HG02571 (cell line): ENCODE data around the gene NUBPL.
"Not testable (repeated sequence)": the region's sequence is repeated elsewhere in the genome, so short reads cannot be mapped to it uniquely, and the experiment has no call there.

ENCODE experiments used
- ATAC-seq: cut with Tn5 transposase; IDR thresholded peaks from one replicate; pipeline ENCODE4 v1.9.1; 2021; ENCODE audit warnings: mild to moderate bottlenecking, moderate library complexity; ENCODE audit not compliant: unreplicated experiment

Gene NUBPL

DNA sequence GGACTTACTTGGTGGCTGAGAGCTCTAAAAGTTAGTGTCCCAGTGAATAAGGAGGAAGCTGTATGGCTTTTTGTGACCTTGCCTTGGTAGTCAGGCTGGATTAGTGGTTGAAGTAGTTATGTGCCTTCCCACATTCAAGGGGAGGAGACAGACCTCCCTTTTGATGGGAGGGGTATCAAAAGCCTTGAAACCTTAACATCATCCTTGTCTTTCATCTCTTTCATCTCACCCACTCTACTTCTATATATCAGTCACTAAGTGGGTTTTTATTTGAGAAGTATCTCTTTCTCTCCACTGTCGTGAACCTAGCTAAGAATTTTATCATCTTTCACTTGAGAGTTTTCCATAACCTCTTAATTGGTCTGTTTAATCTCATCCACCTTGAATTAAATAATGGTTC lies 15.7 kb downstream of the NUBPL start:
- ATAC-seq, result no peak

DNA sequence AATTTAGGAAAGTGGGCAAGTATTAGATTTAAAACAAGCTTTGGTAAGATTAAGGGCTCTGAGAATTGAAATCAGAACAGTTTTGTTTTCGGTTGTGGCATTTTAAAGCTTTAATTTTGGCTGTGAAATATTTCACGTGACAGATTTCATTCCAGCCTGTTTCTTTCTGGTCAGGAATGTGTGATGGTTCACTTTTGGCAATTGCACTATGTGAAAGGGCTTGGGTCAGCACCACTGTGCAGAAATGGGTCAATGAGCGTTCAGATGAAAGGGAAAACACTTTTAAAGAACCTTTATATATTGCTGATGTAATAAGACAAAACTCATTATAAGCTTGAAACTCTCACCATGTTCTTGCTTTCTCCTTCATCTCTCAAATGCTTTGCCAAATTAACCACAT lies 17.1 kb downstream of the NUBPL start:
- ATAC-seq, result no peak

DNA sequence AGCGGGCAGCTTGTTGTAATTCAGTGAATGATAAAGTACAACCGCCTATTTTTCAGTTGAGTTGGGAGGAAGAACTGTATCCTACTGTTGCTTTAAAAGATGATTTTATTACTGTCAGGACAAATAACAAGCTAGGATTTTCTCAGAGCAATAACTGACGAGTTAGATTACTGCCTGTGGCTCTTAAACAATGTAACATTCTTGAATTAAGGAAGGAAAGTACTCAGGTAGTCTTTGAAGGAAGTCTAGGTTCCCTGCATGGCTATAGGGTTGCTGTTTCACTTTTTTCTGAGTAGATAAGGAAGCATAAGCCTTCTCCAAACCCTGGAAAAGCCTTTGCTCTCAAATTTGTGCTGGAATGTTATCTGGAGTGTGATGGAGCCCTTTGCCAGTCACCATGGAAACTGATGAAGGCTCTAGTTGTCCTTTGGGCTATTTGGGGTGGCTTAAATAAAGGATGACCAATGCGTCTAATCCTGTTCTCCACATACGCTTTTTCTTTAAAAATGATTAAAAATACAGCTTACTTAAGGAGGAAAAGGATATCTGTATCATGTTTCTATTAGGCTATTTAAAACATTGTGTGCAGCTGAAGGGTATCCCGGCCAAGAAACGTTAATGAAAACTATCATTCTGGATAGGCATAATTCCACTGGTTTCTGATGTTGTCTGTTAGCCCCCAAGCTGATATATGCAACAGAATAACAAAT lies 17.7 kb downstream of the NUBPL start:
- ATAC-seq, result no peak

DNA sequence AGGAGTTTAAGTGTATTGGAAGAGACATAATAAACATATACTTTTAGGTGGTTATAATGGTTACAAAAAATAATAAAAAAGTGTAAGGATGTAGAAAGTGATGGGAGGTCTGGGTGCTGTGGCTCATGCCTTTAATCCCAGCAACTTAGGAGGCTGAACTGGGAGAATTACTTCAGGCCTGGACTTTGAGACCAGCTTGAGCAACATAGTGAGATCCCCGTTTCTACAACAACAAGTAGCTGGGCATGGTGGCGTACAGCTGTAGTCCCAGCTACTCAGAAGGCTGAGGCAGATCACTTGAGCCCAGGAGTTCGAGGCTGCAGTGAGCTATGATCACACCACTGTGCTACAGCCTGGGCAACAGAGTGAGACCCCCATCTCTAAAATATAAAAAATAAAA lies 19.0 kb downstream of the NUBPL start:
- ATAC-seq, result no peak

DNA sequence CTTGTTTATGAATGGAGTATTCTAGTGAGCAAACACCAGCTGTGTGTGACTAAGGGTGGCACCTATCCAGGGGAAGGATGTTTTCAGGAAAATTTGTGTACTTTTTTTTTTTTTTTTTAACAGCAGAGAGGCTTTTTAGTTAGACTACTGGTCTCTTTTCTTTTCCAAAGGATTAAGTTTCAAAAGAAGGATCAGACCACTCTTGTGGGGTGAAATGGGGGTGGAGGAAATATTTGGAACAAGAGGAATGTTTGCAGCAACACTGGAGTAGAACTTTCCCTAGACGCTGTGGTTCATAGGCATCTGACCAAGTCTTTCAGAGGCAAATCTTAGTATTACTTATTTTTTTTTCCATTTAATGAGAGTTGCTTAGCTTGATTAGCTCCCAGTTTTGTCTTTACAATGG lies 21.1 kb downstream of the NUBPL start:
- ATAC-seq, result no peak

DNA sequence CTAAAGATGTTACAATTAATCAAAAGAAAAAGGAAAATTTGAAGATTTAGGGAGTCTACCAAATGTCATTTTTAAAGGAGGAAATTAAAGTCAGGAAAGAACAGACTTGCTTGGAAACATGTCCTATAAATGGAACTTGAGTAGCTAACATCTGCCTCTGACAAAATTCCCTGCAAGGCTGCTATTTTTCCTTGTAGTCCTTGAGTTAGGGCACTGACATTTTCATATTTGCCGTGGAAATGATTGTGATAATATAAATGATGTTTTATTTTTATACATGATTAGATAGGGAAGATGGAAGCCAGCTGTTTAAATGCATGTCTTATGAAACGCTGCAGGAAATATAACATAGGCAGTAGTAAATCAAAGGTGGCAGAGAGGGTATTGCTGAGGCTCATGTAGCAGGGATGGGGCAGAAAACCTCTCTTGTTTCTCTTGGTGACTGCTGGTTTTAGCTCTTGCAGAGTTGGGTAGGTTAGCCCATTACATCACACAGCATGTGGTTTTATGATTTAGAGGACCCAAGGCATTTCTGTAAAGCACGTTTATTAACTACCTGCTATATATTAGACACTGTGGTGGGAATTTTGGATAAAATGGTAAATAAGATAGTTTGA lies 21.7 kb downstream of the NUBPL start:
- ATAC-seq, result no peak

DNA sequence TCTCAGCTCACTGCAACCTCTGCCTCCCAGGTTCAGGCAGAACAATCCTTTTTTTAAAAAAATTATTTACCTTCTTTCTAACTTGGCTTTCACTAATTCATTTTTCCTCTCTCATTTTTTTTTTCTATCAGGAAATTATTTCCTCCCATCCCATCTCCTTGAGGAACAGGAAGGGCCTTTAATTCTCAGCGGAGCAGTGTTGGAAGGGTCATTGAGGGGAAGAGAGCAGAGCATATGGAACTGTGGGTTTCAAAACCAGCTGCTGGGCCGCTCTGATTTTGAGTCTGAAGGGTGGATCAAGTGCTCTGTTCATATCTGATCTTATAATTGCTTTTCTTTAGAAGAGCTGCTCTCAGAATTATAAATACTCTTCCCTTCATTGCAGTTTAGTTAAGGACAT lies 29.0 kb downstream of the NUBPL start:
- ATAC-seq, result no peak

DNA sequence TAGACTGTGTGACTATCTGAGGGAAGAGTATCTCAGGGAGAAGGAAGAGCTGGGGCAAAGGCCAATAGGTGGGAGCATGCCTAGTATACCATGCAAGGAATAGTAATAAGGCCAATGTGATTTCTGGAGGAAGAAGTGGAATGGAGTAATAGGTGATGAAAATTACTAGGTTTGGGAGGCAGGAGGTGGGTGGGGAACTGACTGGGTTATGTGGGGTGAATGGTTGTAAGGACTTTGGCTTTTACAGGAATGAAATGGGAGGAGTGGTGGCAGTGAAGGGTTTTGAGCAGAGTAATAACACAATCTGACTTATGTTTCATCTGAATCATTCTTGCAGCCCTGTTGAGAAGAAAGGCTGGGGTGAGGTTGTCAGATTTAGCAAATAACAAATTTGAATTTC lies 30.9 kb downstream of the NUBPL start:
- ATAC-seq, result no peak

DNA sequence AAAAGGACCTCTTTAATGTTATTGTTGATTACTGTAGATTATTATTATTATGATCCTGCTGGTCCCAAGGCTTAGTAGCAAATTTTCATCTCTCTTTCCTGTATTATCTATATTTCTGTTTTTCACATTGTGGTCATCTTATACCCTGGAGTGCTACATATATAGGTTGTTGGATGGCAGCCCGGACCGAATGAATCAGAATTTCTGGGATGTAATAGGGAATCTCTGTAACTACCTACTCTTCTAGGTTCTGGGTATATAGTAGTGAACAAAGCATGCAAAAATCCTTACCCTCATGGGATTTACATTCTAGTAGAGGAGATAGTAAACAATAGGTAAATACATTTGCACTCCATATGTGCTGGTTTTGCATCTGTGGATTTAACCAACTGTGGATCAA lies 31.4 kb downstream of the NUBPL start:
- ATAC-seq, result no peak

DNA sequence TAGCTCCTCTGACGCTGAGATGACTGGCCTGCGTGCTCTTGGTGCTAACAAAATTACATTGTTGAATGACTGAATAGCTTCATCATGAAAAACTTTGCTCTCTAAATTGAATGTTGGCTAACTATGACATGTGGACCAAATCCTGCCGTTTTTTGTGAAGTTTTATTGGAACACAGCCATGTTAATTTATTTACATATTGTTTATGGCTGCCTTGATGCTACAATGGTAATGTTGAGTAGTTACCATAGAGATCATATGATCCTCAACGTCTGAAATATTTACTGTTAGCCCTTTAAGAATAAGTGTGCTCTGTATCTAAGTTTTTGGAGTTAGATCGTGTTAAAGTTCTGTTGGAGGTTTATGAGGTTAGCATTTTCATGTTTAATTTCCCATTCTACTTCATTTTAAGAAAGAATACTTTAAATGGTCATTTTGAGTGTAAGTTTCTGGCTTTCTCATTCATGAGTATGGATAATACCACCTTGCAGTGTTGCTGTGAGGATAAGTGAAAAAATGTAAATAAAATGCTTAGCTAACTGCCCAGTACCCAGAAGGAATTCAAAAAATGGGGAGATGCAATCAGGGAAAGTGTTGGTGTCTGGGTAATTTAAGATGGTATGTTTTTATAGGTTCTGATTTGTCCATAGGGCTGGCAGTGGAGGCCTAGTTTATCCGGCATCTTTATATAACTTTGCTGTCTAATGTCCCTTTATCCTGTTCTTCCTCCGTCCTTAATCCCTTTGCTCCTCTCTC lies 35.3 kb downstream of the NUBPL start:
- ATAC-seq, result no peak

DNA sequence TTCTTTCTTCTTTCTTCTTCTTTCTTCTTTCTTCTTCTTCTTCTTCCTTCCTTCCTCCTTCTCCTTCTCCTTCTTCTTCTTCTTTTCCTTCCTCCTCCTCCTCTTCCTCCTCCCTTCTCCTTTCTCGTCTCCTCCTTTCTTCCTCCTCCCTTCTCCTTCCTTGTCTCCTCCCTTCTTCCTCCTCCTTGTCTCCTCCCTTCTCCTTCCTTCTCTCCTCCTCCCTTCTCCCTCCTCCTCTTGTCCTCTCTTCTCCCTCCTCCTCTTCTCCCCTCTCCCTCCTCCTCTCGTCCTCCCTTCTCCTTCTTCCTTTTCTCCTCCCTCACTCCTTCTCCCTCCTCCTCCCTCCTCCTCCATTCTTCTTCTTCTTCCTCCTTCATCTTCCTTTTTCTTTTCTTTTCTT lies 44.5 kb downstream of the NUBPL start:
- no peak for ATAC-seq

DNA sequence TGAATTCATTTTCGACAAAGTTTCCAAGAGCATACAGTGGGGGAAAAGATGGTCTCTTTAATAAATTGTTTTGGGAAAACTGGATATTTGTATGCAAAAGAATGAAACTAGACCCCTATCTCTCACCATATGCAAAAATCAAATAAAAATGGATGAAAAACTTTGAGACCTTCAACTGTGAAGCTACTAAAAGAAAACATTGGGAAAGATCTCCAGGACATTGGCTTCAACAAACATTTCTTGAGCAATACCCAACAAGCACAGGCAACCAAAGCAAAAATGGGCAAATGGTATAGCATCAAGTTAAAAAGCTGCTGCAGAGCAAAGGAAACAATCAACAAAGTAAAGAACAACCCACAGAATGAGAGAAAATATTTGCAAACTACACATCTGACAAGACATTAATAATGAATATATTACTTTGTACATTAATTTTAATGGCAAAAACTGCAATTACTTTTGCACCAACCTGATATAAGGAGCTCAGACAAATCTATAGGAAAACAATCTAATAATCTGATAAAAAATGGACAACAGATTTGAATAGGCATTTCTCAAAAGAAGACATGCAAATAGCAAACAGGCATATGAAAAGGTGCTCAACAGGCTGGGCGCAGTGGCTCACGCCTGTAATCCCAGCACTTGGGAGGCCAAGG lies 50.7 kb downstream of the NUBPL start:
- ATAC-seq, result no peak

DNA sequence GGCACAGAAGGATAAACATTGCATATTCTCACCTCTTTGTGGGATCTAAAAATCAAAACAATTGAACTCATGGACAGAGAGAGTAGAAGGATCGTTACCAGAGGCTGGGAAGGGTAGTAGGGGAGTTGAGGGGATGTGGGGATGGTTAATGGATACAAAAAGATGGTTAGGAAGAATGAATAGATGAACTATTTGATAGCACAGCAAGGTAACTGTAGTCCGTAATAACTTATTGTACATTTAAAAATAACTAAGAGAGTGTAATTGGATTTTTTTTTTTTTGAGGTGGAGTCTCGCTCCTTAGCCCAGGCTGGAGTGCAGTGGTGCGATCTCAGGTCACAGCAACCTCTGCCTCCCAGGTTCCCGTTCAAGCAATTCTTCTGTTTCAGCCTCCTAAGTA lies 52.0 kb downstream of the NUBPL start:
- no peak for ATAC-seq

DNA sequence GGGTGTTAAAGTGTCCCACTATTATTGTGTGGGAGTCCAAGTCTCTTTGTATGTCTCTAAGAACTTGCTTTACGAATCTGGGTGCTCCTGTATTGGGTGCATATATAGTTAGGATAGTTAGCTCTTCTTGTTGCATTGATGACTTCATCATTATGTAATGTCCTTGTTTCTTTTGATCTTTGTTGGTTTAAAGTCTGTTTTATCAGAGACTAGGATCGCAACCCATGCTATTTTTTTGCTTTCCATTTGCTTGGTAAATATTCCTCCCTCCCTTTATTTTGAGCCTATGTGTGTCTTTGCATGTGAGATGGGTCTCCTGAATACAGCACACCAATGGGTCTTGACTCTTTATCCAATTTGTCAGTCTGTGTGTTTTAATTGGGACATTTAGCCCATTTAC lies 57.7 kb downstream of the NUBPL start:
- not testable (repeated sequence) for ATAC-seq

DNA sequence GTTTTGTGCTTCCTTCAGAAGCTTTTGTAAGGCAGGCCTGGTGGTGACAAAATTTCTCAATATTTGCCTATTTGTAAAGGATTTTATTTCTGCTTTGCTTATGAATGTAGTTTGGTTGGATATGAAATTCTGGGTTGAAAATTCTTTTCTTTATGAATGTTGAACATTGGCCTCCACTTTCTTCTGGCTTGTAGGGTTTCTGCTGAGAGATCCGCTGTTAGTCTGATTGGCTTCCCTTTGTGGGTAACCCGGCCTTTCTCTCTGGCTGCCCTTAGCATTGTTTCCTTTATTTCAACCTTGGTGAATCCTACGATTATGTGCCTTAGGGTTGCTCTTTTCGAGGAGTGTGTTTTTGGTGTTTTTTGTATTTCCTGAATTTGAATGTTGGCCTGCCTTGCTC lies 58.2 kb downstream of the NUBPL start:
- no peak for ATAC-seq

DNA sequence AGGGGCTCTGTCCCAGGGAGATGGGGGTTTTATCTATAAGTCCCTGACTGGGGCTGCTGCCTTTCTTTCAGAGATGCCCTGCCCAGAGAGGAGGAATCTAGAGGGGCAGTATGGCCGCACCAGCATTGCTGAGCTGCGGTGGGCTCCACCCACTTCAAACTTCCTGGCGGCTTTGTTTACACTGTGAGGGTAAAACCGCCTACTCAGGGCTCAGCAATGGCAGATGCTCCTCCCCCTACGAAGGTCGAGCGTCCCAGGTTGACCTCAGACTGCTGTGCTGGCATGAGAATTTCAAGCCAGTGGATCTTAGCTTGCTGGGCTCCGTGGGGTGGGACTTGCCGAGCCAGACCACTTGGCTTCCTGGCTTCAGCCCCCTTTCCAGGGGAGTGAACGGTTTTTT lies 59.7 kb downstream of the NUBPL start:
- ATAC-seq, result not testable (repeated sequence)

DNA sequence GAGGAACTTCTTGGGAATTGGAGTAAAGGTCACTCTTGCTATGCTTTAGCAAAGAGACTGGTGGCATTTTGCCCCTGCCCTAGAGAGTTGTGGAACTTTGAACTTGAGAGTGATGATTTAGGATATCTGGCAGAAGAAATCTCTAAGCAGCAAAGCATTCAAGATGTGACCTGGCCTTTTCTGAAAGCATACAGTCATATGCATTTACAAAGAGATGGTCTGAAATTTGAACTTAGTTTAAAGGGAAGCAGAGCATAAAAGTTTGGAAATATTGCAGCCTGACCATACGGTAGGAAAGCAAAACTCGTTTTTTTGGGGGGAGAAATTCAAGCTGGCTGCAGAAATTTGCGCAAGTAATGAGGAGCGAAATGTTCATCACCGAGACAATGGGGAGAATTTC lies 60.9 kb downstream of the NUBPL start:
- no peak for ATAC-seq

DNA sequence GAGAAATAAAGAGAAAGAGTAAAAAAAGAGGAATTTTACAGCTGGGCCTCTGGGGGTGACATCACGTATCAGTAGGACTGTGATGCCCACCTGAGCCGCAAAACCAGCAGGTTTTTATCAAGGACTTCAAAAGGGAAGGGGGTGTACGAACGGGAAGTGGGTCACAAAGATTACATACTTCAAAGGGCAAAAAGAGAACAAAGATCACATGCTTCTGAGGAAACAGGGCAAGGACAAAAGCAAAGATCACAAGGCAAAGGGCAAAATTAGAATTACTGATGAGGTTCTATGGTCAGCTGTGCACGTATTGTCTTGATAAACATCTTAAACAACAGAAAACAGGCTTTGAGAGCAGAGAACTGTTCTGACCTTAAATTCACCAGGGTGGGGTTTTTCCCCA lies 91.7 kb downstream of the NUBPL start:
- ATAC-seq, result not testable (repeated sequence)

DNA sequence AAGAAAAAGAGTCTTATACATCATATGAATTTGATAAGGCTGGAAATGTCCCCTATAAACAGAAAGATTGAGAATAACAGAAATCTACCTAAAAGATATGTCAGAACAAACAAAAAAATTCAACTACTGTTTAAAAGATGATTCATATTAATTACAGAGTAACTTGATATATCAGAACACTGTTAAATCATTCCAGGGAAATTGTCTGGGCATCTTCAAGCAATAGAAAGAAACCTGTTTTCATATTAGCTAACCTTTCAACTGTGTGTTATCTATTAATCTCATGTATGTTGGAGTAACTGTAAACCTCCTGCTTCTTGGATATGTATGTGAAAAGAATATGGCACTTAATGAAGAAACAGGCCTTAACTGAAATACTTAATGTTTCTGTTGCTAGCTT lies 96.7 kb downstream of the NUBPL start:
- ATAC-seq, result no peak

DNA sequence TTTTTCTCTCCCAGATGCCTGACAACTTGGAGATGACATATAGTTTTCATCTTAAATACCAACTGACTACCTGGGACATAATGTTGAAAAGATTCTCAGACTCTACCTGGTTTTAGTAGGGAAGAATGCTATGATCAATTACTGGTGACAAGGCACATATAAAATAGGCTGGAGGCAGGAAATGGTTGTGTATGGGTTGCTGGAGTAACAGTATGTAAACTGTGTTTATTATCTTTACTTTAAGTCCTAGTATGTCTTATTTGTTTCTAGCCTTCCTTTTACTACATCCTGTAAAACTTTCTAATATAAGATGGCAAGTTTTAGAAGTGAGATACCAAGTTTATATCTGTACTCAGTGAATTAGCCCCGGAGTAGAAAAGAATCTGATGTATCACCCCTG lies 98.1 kb downstream of the NUBPL start:
- ATAC-seq, result no peak

DNA sequence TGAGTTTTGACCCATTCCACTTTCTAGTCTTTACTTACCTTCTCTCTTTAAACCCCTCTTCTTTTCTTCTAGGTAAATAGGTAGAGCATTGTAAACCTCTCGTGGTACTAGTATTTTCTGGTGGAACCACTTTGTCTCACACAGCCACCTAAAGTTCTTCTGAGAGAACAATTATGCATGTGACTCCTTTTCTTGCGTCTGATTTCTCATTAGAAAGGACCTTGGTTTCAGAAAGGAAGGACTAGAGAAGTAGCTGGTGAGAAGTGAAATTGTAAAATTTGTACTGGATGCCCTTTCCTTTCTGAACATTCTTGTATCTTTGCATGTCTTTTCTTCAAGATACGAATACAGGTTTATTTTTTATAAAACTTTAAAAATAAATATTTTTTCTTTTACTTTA lies 99.0 kb downstream of the NUBPL start:
- no peak for ATAC-seq

DNA sequence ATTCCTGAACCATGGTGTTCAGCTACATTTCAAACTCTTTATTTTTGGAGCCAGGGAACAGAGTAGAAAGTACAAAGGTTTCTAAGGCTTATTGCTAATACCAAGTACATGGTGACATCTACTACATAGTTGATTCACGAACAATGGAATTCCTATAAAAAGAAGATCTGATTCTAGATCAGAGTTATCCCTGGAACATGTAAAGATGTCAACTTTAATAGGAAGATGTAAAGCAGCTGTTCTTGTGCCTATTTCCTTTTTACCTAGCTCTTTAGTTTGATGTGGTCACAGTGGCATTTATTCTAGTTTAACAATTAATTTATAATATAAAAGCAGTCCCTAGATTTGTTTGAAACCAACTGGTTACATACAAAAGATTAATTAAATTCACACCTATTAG lies 99.5 kb downstream of the NUBPL start:
- ATAC-seq, result no peak
